C4-2B (cell line): Measurements from ENCODE around the gene GPHN.

Source experiments
- ZFX ChIP-seq: fragments of 450-650 bp; IDR thresholded peaks from 2 replicates; pipeline ENCODE4 v1.6.1; 2017
- TF ChIP-seq, protein P1 (sequence below): fragments of 450-650 bp; conservative IDR thresholded peaks from 2 replicates; pipeline ENCODE4 v1.5.1; 2017; ENCODE audit warnings: mild to moderate bottlenecking

DNA sequence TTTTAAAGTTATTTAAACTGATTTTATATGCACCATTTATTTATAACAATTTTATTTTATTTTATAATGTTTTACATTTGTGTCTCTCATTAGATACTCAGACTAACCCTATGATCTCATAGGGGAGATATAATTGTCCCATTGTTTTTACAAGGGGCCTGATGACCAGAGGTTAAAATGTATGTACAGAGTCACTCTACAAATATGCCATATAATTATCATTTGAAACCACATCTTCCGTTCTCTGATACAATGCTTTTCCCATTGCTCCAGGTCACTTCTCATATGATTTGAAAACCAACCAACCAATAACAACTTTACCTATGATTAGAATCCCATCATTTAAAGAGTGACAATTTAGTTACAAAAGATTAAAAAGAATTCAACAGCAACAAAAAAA is 137.8 kb downstream of the GPHN start:
- TF ChIP-seq, protein P1, sequence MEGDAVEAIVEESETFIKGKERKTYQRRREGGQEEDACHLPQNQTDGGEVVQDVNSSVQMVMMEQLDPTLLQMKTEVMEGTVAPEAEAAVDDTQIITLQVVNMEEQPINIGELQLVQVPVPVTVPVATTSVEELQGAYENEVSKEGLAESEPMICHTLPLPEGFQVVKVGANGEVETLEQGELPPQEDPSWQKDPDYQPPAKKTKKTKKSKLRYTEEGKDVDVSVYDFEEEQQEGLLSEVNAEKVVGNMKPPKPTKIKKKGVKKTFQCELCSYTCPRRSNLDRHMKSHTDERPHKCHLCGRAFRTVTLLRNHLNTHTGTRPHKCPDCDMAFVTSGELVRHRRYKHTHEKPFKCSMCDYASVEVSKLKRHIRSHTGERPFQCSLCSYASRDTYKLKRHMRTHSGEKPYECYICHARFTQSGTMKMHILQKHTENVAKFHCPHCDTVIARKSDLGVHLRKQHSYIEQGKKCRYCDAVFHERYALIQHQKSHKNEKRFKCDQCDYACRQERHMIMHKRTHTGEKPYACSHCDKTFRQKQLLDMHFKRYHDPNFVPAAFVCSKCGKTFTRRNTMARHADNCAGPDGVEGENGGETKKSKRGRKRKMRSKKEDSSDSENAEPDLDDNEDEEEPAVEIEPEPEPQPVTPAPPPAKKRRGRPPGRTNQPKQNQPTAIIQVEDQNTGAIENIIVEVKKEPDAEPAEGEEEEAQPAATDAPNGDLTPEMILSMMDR: no peak
- no peak for TF ChIP-seq ZFX
